Measurements from ENCODE around the gene DCTD. TPM values are rescaled to one million over a fixed set of nuclear protein-coding genes. Genes with fewer than 3 reads are reported as not detected.

The DCTD gene
- total and polyA plus RNA-seq, 10 of the 15 experiments (the other 5 are each of a cell fraction or from before 2014, with no cell fraction given): 37.8 to 137 (median 92.1) TPM

- TF ChIP-seq RB1 (IDR thresholded peaks at IDR 0.05; ENCODE audit: borderline replicate concordance) (no peak), BRCA1 (IDR thresholded peaks at IDR 0.05; ENCODE audit: low read depth, low read length) (no peak), ELK1 (IDR thresholded peaks at IDR 0.05; ENCODE audit: low read depth, low read length) (no peak), PBX3 (IDR thresholded peaks at IDR 0.05; ENCODE audit: insufficient replicate concordance, low read depth, low read length) (peak; percentile 21), NRF1 (conservative IDR thresholded peaks at IDR 0.05; ENCODE audit: low read depth, low read length) (no peak), IRF3 (IDR thresholded peaks at IDR 0.05) (no peak), SRF (IDR thresholded peaks at IDR 0.05; ENCODE audit: low read depth in 2 of 2, low read length in 2 of 2) (no peak), CEBPZ (IDR thresholded peaks at IDR 0.05; ENCODE audit: low read depth, low read length) (no peak), BCL11A (IDR thresholded peaks at IDR 0.05; ENCODE audit: low read depth, low read length) (no peak), POLR2AphosphoS2 (IDR thresholded peaks at IDR 0.05; ENCODE audit: low read depth, low read length) (no peak), NFIC (IDR thresholded peaks at IDR 0.05; ENCODE audit: low read depth, low read length) (no peak), CUX1 (IDR thresholded peaks at IDR 0.05; ENCODE audit: insufficient replicate concordance, low read depth, low read length) (peak; percentile 21)
Measured at GRCh38 chr4:182917182-182918043, at the start of gene DCTD (continued).
